Measurements from ENCODE around the gene KLF15.

Gene KLF15

GRCh38 chr3:126304291-126304690, 52.9 kb downstream of the KLF15 start:
- DNase-seq = no peak

DNA sequence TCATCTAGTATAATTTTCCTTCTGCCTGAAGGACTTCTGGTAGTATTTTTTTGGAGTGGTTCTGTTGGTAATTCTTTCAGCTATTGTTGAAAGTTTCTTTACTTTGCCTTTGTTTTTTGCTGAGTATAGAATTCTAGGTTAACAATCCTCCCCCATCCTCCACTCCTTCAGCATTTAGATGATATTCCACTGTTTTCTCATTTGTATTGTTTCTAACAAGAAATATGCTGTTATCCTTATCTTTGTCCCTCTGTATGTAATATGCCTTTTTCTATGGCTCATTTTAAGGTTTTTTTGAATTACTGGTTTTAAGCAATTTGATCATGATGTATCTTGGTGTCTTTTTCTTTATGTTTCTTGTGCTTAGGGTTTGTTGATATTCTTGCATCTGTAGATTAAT, 53.9 kb downstream of the KLF15 start:
- DNase-seq = no peak

- no peak for DNase-seq
Observed at GRCh38 chr3:126300761-126301481, 56.3 kb downstream of the KLF15 start.

DNA sequence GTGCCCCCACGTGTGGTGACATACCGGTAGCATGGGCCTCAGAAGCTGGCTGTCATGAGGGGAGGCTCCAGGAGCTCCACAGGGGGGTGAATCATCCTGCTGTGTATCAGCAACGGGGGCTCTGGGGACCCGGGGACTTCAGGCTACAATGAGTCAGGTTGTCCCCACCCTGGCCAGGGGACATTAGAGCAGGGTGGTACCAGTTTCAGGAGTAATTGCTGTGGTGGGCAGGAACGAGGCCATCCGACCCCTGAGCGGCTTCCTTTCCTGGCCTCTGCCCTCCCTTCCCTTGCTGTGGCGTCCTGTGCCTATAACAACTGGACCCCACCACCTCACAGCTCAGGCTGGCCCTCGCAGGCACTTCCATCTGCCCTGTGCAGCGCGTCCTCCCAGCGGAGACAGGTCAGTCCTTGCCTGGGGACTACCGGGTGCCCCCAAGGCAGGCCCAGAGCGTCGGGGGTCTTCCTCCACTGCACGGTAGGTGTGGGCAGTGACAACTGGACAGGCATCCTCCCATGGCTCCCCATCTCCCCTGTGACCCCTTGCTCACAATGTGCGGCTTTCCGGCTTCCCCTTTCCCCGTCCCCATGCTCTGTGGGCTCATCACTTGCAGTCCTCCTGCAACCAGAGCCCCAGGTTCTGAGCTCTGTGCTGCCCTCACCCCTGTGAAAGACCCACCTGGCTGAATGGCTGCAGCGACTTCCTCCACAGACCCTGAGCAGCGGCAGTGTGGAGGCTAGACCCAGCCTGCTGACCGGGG, 57.0 kb downstream of the KLF15 start:
- DNase-seq = no peak

DNA sequence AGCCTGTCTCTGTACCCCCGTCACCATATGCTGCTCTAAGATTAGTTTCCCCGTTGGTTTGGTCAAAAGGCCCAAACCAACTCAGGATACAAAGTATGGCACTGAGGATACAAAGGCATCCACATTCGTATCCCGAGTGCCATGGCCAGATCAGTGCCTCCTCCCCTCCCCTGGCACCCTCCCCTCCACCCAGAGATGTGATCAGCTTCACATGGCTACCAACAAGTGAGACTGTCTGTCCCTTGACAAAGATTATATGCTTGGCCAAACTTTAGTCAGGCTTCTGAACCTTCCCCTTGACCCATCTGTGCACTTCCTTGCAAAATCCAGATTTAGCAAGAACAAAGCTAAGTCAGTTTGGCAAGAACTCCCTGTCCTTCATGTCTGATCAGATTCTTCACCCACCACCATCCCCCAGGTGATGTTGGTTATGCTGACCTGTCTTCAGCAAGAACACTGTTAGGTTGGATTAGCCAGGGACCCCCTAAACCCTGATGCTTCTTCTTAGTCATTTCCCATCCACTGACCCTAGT, 61.7 kb downstream of the KLF15 start:
- no peak for DNase-seq

DNA sequence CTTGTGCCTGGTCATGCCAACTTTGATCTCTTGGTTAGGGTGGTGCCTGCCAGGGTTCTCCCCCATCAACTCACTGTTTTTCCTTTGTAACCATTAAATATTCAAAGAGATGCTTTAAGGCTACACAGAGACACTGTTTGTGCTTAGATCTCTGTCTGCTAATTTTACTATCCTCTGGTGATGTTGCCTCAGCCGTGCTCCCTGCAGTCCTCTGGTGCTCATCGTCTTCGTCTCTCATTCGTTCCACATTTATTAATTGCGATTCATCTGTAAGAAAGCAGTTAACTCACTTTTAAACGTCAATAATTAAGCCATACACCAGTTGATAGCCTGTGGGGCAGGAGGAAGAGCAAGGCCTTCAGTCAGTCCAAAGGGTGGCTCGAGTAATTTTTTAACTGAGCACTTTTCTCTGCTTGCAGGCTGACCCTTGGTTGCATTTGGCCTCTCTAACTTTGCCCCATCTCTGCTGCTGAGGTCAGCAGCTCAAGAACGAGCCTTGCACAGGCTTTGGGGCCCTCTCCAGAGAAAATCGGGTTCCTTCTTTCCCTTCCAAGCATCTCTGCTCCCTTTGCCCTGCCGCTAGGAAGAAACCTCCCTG, 62.9 kb downstream of the KLF15 start:
- DNase-seq = no peak

GRCh38 chr3:126293370-126294082, 63.7 kb downstream of the KLF15 start:
- no peak for DNase-seq

Data from 8988T (cell line).